AG20443 (cell line): Measurements from ENCODE around the gene SMIM10L1.

ENCODE experiments used
- DNase-seq: peaks from one replicate; pipeline ENCODE4 v3.0.0; 2012; ENCODE audit warnings: low spot score, mixed read lengths

Gene SMIM10L1

GRCh38 chr12:11171145-11171968 is at the start of gene SMIM10L1:
Gene SMIM10L1, plus strand, starts transcription at chr12:11171194. Its CDS starts 163 bp downstream, at chr12:11171357.
- peak; percentile 97 for DNase-seq

- DNase-seq: no peak
Observed at GRCh38 chr12:11130382-11130781, 40.6 kb upstream of the SMIM10L1 start.

- DNase-seq: no peak
Observed at GRCh38 chr12:11130999-11131398, 40.0 kb upstream of the SMIM10L1 start.

GRCh38 chr12:11133162-11133561 is 37.8 kb upstream of the SMIM10L1 start:
- no peak for DNase-seq

GRCh38 chr12:11133816-11134215 is 37.2 kb upstream of the SMIM10L1 start:
- DNase-seq: no peak

GRCh38 chr12:11134305-11134704 is 36.7 kb upstream of the SMIM10L1 start, which contains the start of gene TAS2R30:
Gene TAS2R30, minus strand, starts transcription at chr12:11134644. Its CDS starts 400 bp downstream, at chr12:11134244.
- DNase-seq: no peak

- DNase-seq: no peak
Observed at GRCh38 chr12:11136075-11136474, 34.9 kb upstream of the SMIM10L1 start.

GRCh38 chr12:11143352-11143751 is 27.6 kb upstream of the SMIM10L1 start:
- DNase-seq: no peak

GRCh38 chr12:11144297-11144696 is 26.7 kb upstream of the SMIM10L1 start:
- no peak for DNase-seq

- no peak for DNase-seq
Observed at GRCh38 chr12:11147420-11147819, 23.6 kb upstream of the SMIM10L1 start.

- DNase-seq: no peak
Observed at GRCh38 chr12:11150832-11151231, 20.2 kb upstream of the SMIM10L1 start.

GRCh38 chr12:11152725-11153124 is 18.3 kb upstream of the SMIM10L1 start:
- no peak for DNase-seq

- no peak for DNase-seq
Observed at GRCh38 chr12:11154400-11154925, 16.5 kb upstream of the SMIM10L1 start.

GRCh38 chr12:11158885-11159444 is 12.0 kb upstream of the SMIM10L1 start:
- no peak for DNase-seq

GRCh38 chr12:11162502-11162901 is 8.5 kb upstream of the SMIM10L1 start:
- DNase-seq: peak; percentile 9

- no peak for DNase-seq
Observed at GRCh38 chr12:11164384-11164783, 6.6 kb upstream of the SMIM10L1 start.

- DNase-seq: no peak
Observed at GRCh38 chr12:11166300-11166699, 4.7 kb upstream of the SMIM10L1 start.

GRCh38 chr12:11170810-11171144 is 217 bp upstream of the SMIM10L1 start:
- no peak for DNase-seq

- peak; percentile 16 for DNase-seq
Observed at GRCh38 chr12:11171969-11172675, 1.1 kb downstream of the SMIM10L1 start.

- no peak for DNase-seq
Observed at GRCh38 chr12:11174022-11174421, 3.0 kb downstream of the SMIM10L1 start.

GRCh38 chr12:11178250-11178649 is 7.3 kb downstream of the SMIM10L1 start:
- no peak for DNase-seq

GRCh38 chr12:11182529-11182928 is 11.5 kb downstream of the SMIM10L1 start:
- no peak for DNase-seq

GRCh38 chr12:11183011-11183410 is 12.0 kb downstream of the SMIM10L1 start:
- DNase-seq: no peak
